Measurements from ENCODE around the gene HSF2BP.
"Not testable (repeated sequence)": the region's sequence is repeated elsewhere in the genome, so short reads cannot be mapped to it uniquely, and the experiment has no call there.

The HSF2BP gene

DNA sequence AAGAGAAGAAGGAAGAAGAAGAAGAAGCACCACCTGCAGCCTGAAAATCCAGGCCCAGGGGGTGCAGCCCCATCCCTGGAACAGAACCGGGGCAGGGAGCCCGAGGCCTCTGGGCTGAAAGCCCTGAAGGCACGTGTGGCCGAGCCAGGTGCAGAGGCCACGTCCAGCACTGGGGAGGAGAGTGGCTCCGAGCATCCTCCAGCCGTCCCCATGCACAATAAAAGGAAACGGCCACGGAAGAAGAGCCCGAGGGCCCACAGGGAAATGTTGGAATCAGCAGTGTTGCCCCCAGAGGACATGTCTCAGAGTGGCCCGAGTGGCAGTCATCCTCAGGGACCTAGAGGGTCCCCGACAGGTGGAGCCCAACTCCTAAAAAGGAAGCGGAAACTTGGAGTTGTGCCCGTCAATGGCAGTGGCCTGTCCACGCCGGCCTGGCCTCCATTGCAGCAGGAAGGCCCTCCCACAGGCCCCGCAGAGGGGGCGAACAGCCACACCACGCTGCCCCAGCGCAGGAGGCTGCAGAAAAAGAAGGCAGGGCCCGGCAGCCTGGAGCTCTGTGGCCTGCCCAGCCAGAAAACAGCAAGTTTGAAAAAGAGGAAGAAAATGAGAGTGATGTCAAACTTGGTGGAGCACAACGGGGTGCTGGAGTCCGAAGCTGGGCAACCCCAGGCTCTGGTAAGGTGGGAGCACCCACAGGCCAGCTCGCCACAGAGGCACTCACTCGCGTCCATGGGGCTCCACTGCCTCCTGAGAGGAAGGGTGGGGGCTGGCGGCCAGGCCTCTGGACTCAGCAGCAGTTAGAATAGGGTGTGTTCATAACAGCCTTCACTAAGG, 28.5 kb upstream of the HSF2BP start:
- DNase-seq (ENCODE audit: low read depth in 2 of 2) = no peak

DNA sequence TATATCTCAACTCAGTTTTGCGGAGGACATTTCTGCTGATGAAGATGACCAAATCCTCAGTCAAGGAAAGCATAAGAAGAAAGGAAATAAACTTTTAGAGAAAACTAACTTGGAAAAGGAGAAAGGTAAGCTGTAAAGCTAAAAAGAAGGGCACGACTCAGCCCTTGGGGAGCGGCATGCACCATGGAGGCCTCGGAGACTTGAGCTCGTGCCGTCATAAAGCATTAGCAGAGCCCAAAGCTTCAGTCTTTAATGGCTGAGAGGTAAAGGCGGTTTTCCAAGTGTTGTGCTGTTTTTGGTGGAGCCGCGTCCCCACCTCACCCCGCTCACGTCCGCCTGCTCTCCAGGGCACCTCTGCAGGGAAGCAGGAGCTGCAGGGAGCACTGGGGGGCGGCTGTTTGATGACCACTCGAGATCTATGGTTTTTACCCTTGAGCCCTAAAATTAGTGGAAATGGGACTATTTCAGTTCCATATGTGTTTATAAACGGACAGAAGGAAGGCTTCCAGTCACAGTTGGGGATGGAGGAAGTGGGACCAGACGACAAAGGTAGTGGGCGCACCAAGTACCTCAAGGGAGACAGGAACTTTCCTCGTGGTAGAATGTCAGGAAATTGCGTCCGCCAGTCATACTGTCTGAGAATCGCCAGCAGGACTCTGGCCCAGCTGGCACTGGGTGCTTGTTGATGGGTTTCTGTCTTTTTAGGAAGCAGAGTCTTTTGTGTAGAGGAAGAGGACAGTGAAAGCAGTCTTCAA, 27.7 kb upstream of the HSF2BP start:
- DNase-seq (ENCODE audit: low read depth in 2 of 2) = no peak

- DNase-seq (ENCODE audit: low read depth in 2 of 2) = no peak
These were observed 25.1 kb upstream of the HSF2BP start for GRCh38 chr21:43684424-43684823.

GRCh38 chr21:43681650-43682049, 22.4 kb upstream of the HSF2BP start:
- DNase-seq (ENCODE audit: low read depth in 2 of 2) = no peak

DNA sequence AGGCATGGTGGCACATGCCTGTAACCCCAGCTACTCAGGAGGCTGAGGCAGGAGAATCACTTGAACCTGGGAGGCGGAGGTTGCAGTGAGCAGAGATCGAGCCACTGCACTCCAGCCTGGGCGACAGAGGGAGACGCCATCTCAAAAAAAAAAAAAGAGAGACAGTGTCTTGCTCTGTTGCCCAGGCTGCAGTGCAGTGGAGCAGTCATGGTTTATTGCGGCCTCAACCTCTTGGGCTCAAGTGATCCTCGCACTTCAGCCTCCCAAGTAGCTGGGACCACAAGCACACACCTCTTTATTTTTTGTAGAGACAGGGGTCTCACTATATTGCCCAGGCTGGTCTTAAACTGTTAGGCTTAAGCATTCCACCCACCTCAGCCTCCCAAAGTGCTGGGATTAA, 21.1 kb upstream of the HSF2BP start:
- DNase-seq (ENCODE audit: low read depth in 2 of 2) = not testable (repeated sequence)

GRCh38 chr21:43679951-43680350, 20.7 kb upstream of the HSF2BP start:
- no peak for DNase-seq (ENCODE audit: low read depth in 2 of 2)

- DNase-seq (ENCODE audit: low read depth in 2 of 2) = no peak
These were observed 17.1 kb upstream of the HSF2BP start for GRCh38 chr21:43676391-43676790.

- DNase-seq (ENCODE audit: low read depth in 2 of 2) = no peak
These were observed 16.6 kb upstream of the HSF2BP start for GRCh38 chr21:43675871-43676270.

GRCh38 chr21:43669828-43670605, 10.7 kb upstream of the HSF2BP start:
- no peak for DNase-seq (ENCODE audit: low read depth in 2 of 2)

DNA sequence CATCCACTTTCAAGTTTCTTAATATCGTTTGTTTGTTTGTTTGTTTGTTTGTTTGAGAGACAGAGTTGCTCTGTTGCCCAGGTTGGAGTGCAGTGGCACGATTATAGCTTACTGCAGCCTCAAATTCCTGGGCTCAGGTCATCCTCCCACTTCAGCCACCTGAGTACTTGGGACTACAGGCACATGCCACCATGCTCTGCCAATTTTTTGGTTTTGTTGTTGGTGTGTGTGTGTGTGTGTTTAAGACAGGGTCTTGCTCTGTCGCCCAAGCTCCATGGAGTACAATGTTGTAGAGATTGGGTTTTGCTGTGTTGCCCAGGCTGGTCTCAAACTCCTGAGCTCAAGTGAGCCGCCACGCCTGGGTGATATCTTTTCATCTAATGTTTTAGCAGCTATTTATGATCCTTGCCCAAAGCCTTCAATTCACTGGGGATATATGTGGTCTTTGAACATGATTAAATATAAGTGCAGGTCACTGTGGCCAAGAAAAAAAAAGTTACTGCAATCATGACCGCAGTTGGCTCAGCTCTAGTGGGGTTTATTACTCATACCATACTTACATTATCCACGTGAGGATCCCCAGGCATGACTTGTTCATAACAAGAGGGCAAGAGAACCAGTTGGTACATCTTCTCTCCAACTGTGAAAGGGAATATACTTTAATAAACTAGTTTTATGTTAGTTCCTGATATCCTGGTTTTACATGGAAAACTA, 8.1 kb upstream of the HSF2BP start:
- DNase-seq (ENCODE audit: low read depth in 2 of 2) = no peak

GRCh38 chr21:43665879-43666278, 6.6 kb upstream of the HSF2BP start:
- no peak for DNase-seq (ENCODE audit: low read depth in 2 of 2)

DNA sequence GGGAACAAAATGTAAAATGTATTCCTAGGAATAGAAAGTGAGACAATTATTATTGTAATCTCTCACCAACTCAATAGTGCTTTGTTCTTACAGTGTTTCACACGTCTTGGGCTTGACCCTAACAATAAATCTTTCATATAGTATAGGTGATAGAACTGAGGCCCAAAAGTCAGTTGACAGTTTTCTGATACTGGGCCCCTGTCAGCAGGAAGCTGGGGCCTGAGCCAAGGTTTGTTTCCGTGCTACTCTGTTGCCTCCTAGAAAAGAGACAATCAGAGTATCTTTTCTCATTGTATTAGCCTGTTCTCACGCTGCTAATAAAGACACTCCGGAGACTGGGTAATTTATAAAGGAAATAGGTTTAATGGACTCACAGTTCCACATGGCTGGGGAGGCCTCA, 5.1 kb upstream of the HSF2BP start:
- no peak for DNase-seq (ENCODE audit: low read depth in 2 of 2)

- no peak for DNase-seq (ENCODE audit: low read depth in 2 of 2)
These were observed 3.7 kb upstream of the HSF2BP start for GRCh38 chr21:43663033-43663432.

- DNase-seq (ENCODE audit: low read depth in 2 of 2) = no peak
These were observed 3.0 kb upstream of the HSF2BP start for GRCh38 chr21:43662286-43662685.

GRCh38 chr21:43658769-43659135, 536 bp downstream of the HSF2BP start:
- no peak for DNase-seq (ENCODE audit: low read depth in 2 of 2)

DNA sequence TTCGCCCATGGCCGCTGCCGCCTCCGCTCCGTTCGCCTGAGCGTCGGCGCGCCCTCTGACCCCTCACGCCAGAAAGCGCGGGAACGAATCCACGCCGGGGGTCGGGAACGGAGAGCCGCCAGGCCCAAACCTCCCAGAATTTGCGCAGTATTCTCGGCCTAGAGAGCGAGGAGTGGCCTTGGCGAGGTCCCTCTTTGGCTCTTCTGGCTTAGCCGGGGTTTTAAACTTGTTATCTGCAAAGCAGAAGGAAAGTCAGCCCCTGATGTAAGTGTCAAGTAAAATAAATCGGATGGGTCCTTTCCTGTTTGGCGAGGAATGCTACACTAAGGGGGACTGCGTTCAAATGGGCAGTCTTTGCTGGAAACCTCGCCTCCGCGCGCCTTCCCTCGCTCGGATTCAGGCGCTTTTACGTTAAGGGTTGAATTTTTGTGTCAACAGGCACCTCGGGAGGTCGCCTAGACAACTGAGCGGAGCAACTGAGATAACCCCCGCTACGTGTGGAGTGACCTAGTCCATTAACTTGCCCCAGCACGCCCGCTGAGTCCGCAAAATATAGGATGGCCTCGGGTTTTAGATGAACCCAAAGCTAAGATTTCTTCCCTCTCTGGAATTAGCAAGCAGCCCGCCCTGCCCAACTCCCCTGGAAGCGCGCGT, 1.1 kb downstream of the HSF2BP start:
- no peak for DNase-seq (ENCODE audit: low read depth in 2 of 2)

GRCh38 chr21:43657355-43658087, 1.8 kb downstream of the HSF2BP start:
- no peak for DNase-seq (ENCODE audit: low read depth in 2 of 2)

GRCh38 chr21:43654806-43655489, 4.3 kb downstream of the HSF2BP start:
- no peak for DNase-seq (ENCODE audit: low read depth in 2 of 2)

- DNase-seq (ENCODE audit: low read depth in 2 of 2) = no peak
These were observed 5.7 kb downstream of the HSF2BP start for GRCh38 chr21:43653626-43654025.

GRCh38 chr21:43652616-43653015, 6.7 kb downstream of the HSF2BP start:
- no peak for DNase-seq (ENCODE audit: low read depth in 2 of 2)
